ENCODE results near the gene SEMA3G.

- no peak for TF ChIP-seq POLR2AphosphoS5 (IDR thresholded peaks at IDR 0.05; ENCODE audit: low read depth, low read length)
- TF ChIP-seq REST (IDR thresholded peaks at IDR 0.05; ENCODE audit: insufficient read depth in 1 of 2, low read depth in 2 of 2, low read length in 2 of 2): no peak
- TF ChIP-seq TAF1 (IDR thresholded peaks at IDR 0.05; ENCODE audit: borderline replicate concordance, insufficient read depth, low read length): no peak
Observed at GRCh38 chr3:52452126-52452525, 7.2 kb upstream of the SEMA3G start.
